ENCODE data around the gene DIP2A.
"Not testable (repeated sequence)": the region's sequence is repeated elsewhere in the genome, so short reads cannot be mapped to it uniquely, and the experiment has no call there.

The DIP2A gene

DNA sequence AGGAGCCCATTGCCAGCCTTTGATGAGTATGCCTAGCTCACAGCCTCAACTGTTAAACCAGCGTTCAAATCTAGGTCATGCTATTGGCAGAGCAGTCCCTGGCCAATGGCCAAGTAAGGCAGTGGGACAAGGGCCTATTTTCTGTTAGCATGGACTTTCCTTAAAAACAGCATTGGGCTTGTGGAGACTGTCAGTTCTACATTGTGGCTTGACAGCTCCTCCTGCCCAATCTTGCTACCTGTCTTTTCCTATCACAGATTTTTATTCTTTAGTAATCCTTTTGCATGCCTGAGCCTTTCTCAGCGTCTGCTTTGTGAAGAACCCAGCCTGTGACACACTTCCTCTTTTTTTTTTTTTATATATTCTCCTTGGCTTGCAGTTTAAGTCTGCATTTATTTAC lies 56.4 kb downstream of the DIP2A start:
- Histone ChIP-seq H3K4me1 (ENCODE audit: control insufficient read depth, insufficient read depth, low read length, poor library complexity, severe bottlenecking) (peaks cover 7% of the 10 kb centered on the region), H3K4me3 (ENCODE audit: insufficient read depth, low read depth, low read length, poor library complexity, severe bottlenecking) (no peak overlapping the region), H3K9me3 (ENCODE audit: control insufficient read depth, low read length) (no peaks in the 10 kb centered on the region), H3K36me3 (ENCODE audit: control insufficient read depth, insufficient read depth, low read length) (peaks cover 23% of the 10 kb centered on the region), H3K27me3 (replicated peaks; ENCODE audit: control insufficient read depth, insufficient read depth, low read length, poor library complexity, severe bottlenecking) (no peaks in the 10 kb centered on the region), H3K27ac (ENCODE audit: insufficient read depth, low read length, poor library complexity, severe bottlenecking) (peak overlapping the region; percentile 9)
- DNase-seq = peak; percentile 9 to 42 (median 34)

DNA sequence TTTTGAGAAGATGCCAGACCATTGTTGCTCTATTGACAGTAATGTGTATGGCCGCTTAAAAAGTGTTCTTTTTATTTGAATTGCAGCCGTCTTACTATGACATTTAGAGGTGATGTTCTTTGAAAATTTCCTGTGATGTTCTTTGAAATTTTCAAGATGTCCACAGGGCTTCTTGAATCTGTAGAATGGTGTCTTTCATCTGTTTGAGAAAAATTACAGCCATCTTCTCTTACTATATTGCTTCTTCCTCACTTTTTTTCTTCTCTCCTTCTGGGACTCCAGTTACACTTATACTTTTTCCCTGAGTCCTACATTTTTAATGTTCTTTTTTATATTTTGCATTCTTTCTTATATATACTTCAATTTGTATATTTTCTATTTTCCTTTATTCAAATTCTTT lies 57.4 kb downstream of the DIP2A start:
- Histone ChIP-seq H3K4me3 (ENCODE audit: insufficient read depth, low read depth, low read length, poor library complexity, severe bottlenecking) (no peak overlapping the region), H3K27ac (ENCODE audit: insufficient read depth, low read length, poor library complexity, severe bottlenecking) (no peak overlapping the region), H3K9me3 (ENCODE audit: control insufficient read depth, low read length) (no peaks in the 10 kb centered on the region), H3K36me3 (ENCODE audit: control insufficient read depth, insufficient read depth, low read length) (peaks cover 22% of the 10 kb centered on the region), H3K27me3 (replicated peaks; ENCODE audit: control insufficient read depth, insufficient read depth, low read length, poor library complexity, severe bottlenecking) (no peaks in the 10 kb centered on the region), H3K4me1 (ENCODE audit: control insufficient read depth, insufficient read depth, low read length, poor library complexity, severe bottlenecking) (peaks cover 7% of the 10 kb centered on the region)
- no peak for DNase-seq

DNA sequence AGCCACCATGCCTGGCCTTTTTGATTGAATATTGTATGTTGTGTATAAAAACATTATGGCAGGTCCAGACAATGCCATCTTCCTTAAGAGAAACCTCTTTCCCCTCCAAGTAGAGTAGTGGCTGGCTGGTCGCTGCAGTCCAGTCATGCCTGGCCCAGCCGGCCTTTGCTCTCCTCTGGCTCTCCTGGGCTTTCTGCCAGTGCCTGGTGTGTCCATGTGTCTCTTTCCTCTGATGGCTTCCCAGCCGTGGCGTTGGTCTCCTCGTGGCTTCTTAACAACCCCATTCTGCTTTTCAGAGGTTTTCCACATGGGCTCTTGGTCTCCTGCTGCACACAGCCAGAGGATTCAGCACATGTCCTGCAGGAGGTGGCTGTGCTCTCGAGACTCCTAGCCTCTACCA lies 58.7 kb downstream of the DIP2A start:
- DNase-seq = no peak
- H3K27me3 ChIP-seq (replicated peaks; ENCODE audit: control insufficient read depth, insufficient read depth, low read length, poor library complexity, severe bottlenecking) = no peaks in the 10 kb centered on the region
- no peak overlapping the region for H3K4me3 ChIP-seq (ENCODE audit: insufficient read depth, low read depth, low read length, poor library complexity, severe bottlenecking)
- H3K36me3 ChIP-seq (ENCODE audit: control insufficient read depth, insufficient read depth, low read length) = peaks cover 13% of the 10 kb centered on the region
- peaks cover 7% of the 10 kb centered on the region for H3K4me1 ChIP-seq (ENCODE audit: control insufficient read depth, insufficient read depth, low read length, poor library complexity, severe bottlenecking)
- H3K27ac ChIP-seq (ENCODE audit: insufficient read depth, low read length, poor library complexity, severe bottlenecking) = no peak overlapping the region
- H3K9me3 ChIP-seq (ENCODE audit: control insufficient read depth, low read length) = no peaks in the 10 kb centered on the region

DNA sequence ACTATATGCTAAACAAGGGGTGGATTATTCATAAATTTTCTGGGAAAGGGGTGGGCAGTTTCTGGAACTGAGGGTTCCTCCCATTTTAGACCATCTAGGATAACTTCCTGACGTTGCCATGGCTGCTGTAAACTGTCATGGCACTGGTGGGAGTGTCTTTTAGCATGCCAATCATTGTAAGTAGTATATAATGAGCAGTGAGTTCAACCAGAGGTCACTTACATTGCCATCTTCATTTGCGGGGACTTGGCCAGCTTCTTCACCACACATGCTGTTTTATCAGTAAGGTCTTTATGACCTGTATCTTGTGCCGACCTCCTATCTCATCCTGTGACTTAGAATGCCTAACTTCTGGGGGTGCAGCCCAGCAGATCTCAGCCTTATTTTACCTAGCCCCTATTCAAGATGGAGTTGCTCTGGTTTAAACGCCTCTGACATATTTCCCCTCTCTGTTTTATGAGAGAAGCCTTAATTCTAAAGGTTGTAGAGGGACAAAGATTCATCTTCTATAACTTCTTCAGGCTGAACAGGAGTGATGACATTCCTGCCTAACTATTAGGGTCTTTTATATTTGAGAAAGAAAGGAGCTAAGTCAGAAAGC lies 60.4 kb downstream of the DIP2A start:
- no peaks in the 10 kb centered on the region for H3K27me3 ChIP-seq (replicated peaks; ENCODE audit: control insufficient read depth, insufficient read depth, low read length, poor library complexity, severe bottlenecking)
- H3K36me3 ChIP-seq (ENCODE audit: control insufficient read depth, insufficient read depth, low read length) = peaks cover 13% of the 10 kb centered on the region
- H3K4me1 ChIP-seq (ENCODE audit: control insufficient read depth, insufficient read depth, low read length, poor library complexity, severe bottlenecking) = peaks cover 7% of the 10 kb centered on the region
- H3K27ac ChIP-seq (ENCODE audit: insufficient read depth, low read length, poor library complexity, severe bottlenecking) = no peak overlapping the region
- no peak for DNase-seq
- no peak overlapping the region for H3K4me3 ChIP-seq (ENCODE audit: insufficient read depth, low read depth, low read length, poor library complexity, severe bottlenecking)
- H3K9me3 ChIP-seq (ENCODE audit: control insufficient read depth, low read length) = no peaks in the 10 kb centered on the region

DNA sequence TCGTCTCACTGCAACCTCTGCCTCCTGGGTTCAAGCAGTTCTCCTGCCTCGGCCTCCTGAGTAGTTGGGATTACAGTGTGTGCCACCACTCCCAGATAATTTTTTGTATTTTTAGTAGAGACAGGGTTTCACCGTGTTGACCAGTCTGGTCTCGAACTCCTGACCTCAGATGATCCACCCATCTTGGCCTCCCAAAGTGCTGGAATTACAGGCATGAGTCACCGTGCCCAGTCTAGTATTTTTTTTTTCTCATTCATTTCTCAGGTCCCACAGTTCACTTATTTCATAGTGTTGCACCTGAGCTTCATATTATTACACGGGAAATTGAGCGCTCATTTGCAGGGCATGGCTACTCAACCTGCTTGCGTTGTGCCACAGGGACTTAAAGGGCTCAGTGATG lies 68.7 kb downstream of the DIP2A start:
- not testable (repeated sequence) for H3K4me1 ChIP-seq (ENCODE audit: control insufficient read depth, insufficient read depth, low read length, poor library complexity, severe bottlenecking); H3K27ac ChIP-seq (ENCODE audit: insufficient read depth, low read length, poor library complexity, severe bottlenecking); H3K27me3 ChIP-seq (replicated peaks; ENCODE audit: control insufficient read depth, insufficient read depth, low read length, poor library complexity, severe bottlenecking); H3K4me3 ChIP-seq (ENCODE audit: insufficient read depth, low read depth, low read length, poor library complexity, severe bottlenecking); DNase-seq; H3K9me3 ChIP-seq (ENCODE audit: control insufficient read depth, low read length)
- peaks cover 10% of the 10 kb centered on the region for H3K36me3 ChIP-seq (ENCODE audit: control insufficient read depth, insufficient read depth, low read length)

DNA sequence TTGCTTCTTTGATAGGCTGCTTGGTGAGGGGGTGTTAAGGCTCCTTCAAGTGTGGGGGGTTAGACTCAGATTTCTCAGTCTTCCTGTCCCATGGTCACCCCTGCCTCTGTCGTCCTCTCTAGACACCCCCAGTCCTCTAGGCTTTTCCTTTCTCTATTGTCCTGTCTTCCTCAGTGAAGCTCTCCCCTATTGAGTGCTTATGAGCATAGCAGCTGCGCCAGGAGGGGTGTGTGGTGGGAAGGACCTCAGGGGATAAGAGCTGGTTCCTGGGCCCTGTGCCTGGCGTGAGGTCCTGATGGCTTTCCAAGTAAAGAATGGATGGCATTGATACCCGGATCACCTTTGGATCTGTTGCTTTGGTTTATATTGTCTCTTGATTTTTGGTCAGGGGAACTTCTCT lies 69.1 kb downstream of the DIP2A start:
- Histone ChIP-seq H3K9me3 (ENCODE audit: control insufficient read depth, low read length) (no peaks in the 10 kb centered on the region), H3K36me3 (ENCODE audit: control insufficient read depth, insufficient read depth, low read length) (peaks cover 10% of the 10 kb centered on the region), H3K4me3 (ENCODE audit: insufficient read depth, low read depth, low read length, poor library complexity, severe bottlenecking) (no peak overlapping the region), H3K4me1 (ENCODE audit: control insufficient read depth, insufficient read depth, low read length, poor library complexity, severe bottlenecking) (no peaks in the 10 kb centered on the region), H3K27ac (ENCODE audit: insufficient read depth, low read length, poor library complexity, severe bottlenecking) (no peak overlapping the region), H3K27me3 (replicated peaks; ENCODE audit: control insufficient read depth, insufficient read depth, low read length, poor library complexity, severe bottlenecking) (no peaks in the 10 kb centered on the region)
- no peak for DNase-seq

DNA sequence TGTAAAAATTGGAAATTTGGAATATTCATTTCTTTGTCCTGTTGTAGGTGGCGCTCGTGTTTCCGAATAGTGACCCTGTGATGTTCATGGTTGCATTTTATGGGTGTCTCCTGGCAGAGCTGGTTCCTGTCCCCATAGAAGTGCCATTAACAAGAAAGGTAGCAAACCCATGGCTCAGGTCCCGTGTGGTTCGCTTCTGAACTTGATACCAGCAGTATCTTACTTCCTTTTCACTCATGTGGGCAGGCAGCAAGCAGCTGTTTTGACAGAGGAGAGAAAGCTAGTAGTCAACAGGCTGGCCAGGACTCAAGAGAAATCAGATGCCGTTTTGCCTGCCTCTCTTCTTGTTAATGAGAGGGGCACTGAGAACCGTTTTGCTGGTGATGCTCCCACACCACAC lies 73.4 kb downstream of the DIP2A start:
- no peak overlapping the region for H3K4me3 ChIP-seq (ENCODE audit: insufficient read depth, low read depth, low read length, poor library complexity, severe bottlenecking)
- no peaks in the 10 kb centered on the region for H3K4me1 ChIP-seq (ENCODE audit: control insufficient read depth, insufficient read depth, low read length, poor library complexity, severe bottlenecking)
- DNase-seq = no peak
- H3K9me3 ChIP-seq (ENCODE audit: control insufficient read depth, low read length) = no peaks in the 10 kb centered on the region
- H3K27me3 ChIP-seq (replicated peaks; ENCODE audit: control insufficient read depth, insufficient read depth, low read length, poor library complexity, severe bottlenecking) = no peaks in the 10 kb centered on the region
- no peak overlapping the region for H3K27ac ChIP-seq (ENCODE audit: insufficient read depth, low read length, poor library complexity, severe bottlenecking)
- peaks cover 34% of the 10 kb centered on the region for H3K36me3 ChIP-seq (ENCODE audit: control insufficient read depth, insufficient read depth, low read length)

DNA sequence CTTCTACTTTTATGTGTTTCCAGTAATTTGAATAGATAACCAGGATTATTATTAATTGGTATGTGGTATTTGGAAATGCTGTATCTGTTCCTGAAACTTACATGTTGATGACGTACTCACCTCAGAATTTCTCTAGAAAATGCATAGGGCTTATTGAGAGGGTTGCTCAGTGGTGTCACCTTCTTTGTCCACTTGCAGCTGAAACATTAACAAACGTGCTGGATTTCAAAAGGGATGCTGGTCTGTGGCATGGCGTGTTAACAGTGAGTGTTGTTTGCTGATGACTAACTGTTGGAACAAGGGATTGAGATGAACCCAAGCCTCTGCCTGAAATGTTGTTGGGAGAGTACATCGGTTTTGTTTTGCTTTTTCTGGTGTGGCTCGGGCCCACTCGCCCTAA lies 78.3 kb downstream of the DIP2A start:
- H3K4me1 ChIP-seq (ENCODE audit: control insufficient read depth, insufficient read depth, low read length, poor library complexity, severe bottlenecking) = peaks cover 12% of the 10 kb centered on the region
- H3K9me3 ChIP-seq (ENCODE audit: control insufficient read depth, low read length) = no peaks in the 10 kb centered on the region
- peaks cover 49% of the 10 kb centered on the region for H3K36me3 ChIP-seq (ENCODE audit: control insufficient read depth, insufficient read depth, low read length)
- DNase-seq = no peak
- H3K4me3 ChIP-seq (ENCODE audit: insufficient read depth, low read depth, low read length, poor library complexity, severe bottlenecking) = no peak overlapping the region
- no peaks in the 10 kb centered on the region for H3K27me3 ChIP-seq (replicated peaks; ENCODE audit: control insufficient read depth, insufficient read depth, low read length, poor library complexity, severe bottlenecking)
- no peak overlapping the region for H3K27ac ChIP-seq (ENCODE audit: insufficient read depth, low read length, poor library complexity, severe bottlenecking)

DNA sequence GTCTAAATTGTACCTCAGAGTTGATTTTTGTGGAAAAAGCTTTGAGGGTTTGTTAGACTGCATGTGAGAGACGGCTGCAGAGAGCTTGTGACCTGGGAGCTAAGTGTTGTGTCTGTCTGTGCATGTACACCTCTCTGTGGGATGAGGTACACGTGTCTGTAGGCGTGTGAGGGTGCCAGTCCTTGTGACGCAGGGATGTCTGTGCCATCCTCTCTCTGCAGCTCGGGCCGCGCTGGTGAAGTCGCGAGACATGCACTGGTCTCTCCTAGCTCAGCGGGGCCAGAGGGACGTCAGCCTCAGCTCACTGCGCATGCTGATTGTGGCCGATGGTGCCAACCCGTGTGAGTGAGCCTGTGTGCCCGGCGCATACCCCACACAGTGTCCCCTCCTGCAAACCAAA lies 79.6 kb downstream of the DIP2A start:
- H3K27me3 ChIP-seq (replicated peaks; ENCODE audit: control insufficient read depth, insufficient read depth, low read length, poor library complexity, severe bottlenecking) = no peaks in the 10 kb centered on the region
- H3K36me3 ChIP-seq (ENCODE audit: control insufficient read depth, insufficient read depth, low read length) = peaks cover 57% of the 10 kb centered on the region
- H3K4me3 ChIP-seq (ENCODE audit: insufficient read depth, low read depth, low read length, poor library complexity, severe bottlenecking) = no peak overlapping the region
- peaks cover 12% of the 10 kb centered on the region for H3K4me1 ChIP-seq (ENCODE audit: control insufficient read depth, insufficient read depth, low read length, poor library complexity, severe bottlenecking)
- no peak overlapping the region for H3K27ac ChIP-seq (ENCODE audit: insufficient read depth, low read length, poor library complexity, severe bottlenecking)
- H3K9me3 ChIP-seq (ENCODE audit: control insufficient read depth, low read length) = no peaks in the 10 kb centered on the region
- no peak for DNase-seq

DNA sequence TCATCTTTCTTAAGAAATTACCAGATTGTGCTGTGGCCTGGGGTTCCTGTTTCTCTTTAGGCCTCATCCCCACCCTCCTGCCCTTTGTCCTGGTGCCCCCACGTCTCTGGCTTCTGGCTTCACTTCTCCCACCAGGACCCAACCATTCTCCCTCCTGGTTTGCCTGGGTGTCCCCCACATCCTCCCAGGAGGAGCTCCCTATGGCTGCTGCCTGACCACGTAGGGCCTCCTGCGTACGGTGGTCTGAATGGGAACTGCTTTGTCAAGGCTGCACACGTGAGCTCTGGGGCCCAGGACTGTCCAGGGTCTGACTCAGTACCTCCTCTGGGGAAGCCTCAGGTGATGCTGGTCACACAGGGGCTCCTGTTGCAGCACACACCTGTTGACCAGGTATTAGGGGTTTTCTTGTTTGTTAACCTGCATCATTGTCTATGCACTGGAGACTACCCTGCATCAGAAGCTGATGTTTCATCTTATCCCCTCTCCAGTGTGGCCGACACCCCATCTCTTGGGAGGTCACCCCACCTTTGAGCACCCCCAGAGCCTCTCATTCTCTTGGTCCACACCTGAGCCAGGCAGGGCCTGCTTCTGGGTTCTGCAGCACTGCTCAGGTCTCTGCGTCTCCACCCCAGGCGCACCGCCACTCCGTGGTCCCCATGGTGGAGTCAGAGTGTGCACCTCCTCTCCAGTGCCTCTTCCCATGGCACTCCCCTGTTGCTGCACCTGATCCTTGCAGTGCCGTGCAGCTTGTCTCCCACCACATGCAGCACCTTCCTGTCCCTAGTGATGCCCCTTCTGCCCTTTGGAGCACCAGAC lies 80.4 kb downstream of the DIP2A start:
- no peaks in the 10 kb centered on the region for H3K9me3 ChIP-seq (ENCODE audit: control insufficient read depth, low read length)
- H3K27me3 ChIP-seq (replicated peaks; ENCODE audit: control insufficient read depth, insufficient read depth, low read length, poor library complexity, severe bottlenecking) = no peaks in the 10 kb centered on the region
- H3K27ac ChIP-seq (ENCODE audit: insufficient read depth, low read length, poor library complexity, severe bottlenecking) = no peak overlapping the region
- no peak for DNase-seq
- no peak overlapping the region for H3K4me3 ChIP-seq (ENCODE audit: insufficient read depth, low read depth, low read length, poor library complexity, severe bottlenecking)
- peaks cover 49% of the 10 kb centered on the region for H3K36me3 ChIP-seq (ENCODE audit: control insufficient read depth, insufficient read depth, low read length)
- peaks cover 12% of the 10 kb centered on the region for H3K4me1 ChIP-seq (ENCODE audit: control insufficient read depth, insufficient read depth, low read length, poor library complexity, severe bottlenecking)

Measured in effector memory CD4-positive, alpha-beta T cell (primary cell).